IMR-90 (cell line): ENCODE results near the gene IPO13. TPM values are rescaled to one million over a fixed set of nuclear protein-coding genes. Genes with fewer than 3 reads are reported as not detected.

Experiments used
- ATAC-seq: fragments of 200-7000 bp; cut with Tn5 transposase; 2 replicates; pipeline ENCODE4 v1.9.1; 2020; ENCODE audit warnings: low read depth, mild to moderate bottlenecking, moderate library complexity
- BruUV-seq: library from RNA; stranded (reverse); fragments of 400-500 nt; replicated peaks from 2 replicates; lab custom pipeline; 2021; lab: Mats Ljungman, UMichigan
- CTCF ChIA-PET: fragments of 300-600 bp; formaldehyde crosslinking; extraction: SDS; loops from one replicate; lab custom pipeline; 2021; ENCODE audit warnings: antibody characterized with exemption; lab: Yijun Ruan, JAX
- POLR2A ChIA-PET: fragments of 300-600 bp; sonication (Branson Sonifier 250); formaldehyde crosslinking; loops from one replicate; lab custom pipeline; 2022; ENCODE audit warnings: antibody characterized with exemption; ENCODE audit not compliant: unreplicated experiment; lab: Charles Lee
- DNase-seq: peaks from one replicate; pipeline ENCODE4 v3.0.0; 2013
- H2AFZ ChIP-seq: replicated peaks from 2 replicates; pipeline ENCODE3; 2013; ENCODE audit warnings: low read length, mild to moderate bottlenecking; ENCODE audit not compliant: poor library complexity
- H2AK5ac ChIP-seq: 2 replicates; pipeline ENCODE4 v1.6.1; 2013; ENCODE audit warnings: low read depth, low read length, inconsistent platforms
- H2AK9ac ChIP-seq: replicated peaks from 2 replicates; pipeline ENCODE3; 2013; ENCODE audit warnings: mild to moderate bottlenecking, low read depth, low read length, moderate library complexity; ENCODE audit not compliant: poor library complexity
- H2BK120ac ChIP-seq: 2 replicates; pipeline ENCODE4 v1.6.1; 2013; ENCODE audit warnings: low read depth, low read length, inconsistent platforms
- H2BK15ac ChIP-seq: 3 replicates; pipeline ENCODE4 v1.6.1; 2013; ENCODE audit warnings: low read depth, low read length, inconsistent platforms
- H2BK20ac ChIP-seq: 2 replicates; pipeline ENCODE4 v1.6.1; 2013; ENCODE audit warnings: low read depth, mild to moderate bottlenecking, inconsistent platforms, low read length, moderate library complexity
- H2BK5ac ChIP-seq: 2 replicates; pipeline ENCODE4 v1.6.1; 2013; ENCODE audit warnings: mild to moderate bottlenecking, low read depth, low read length, inconsistent platforms; ENCODE audit not compliant: poor library complexity, severe bottlenecking
- H3K14ac ChIP-seq: replicated peaks from 2 replicates; pipeline ENCODE4 v1.6.1; 2013; ENCODE audit warnings: low read depth, low read length, inconsistent platforms
- H3K18ac ChIP-seq: 2 replicates; pipeline ENCODE4 v1.6.1; 2013; ENCODE audit warnings: low read depth, low read length, control low read depth
- H3K23ac ChIP-seq: 2 replicates; pipeline ENCODE4 v1.6.1; 2013; ENCODE audit warnings: low read depth, low read length, inconsistent platforms
- H3K27ac ChIP-seq: 2 replicates; pipeline ENCODE4 v1.5.1; 2013; ENCODE audit warnings: mild to moderate bottlenecking, control low read depth, low read length; ENCODE audit not compliant: insufficient read depth
- H3K27me3 ChIP-seq: 2 replicates; pipeline ENCODE4 v1.6.1; 2013; ENCODE audit warnings: low read length; ENCODE audit not compliant: control insufficient read depth, insufficient read depth
- H3K36me3 ChIP-seq: 2 replicates; pipeline ENCODE4 v1.6.1; 2013; ENCODE audit warnings: low read length, mixed read lengths; ENCODE audit not compliant: control insufficient read depth, insufficient read depth
- H3K4ac ChIP-seq: 2 replicates; pipeline ENCODE4 v1.6.1; 2013; ENCODE audit warnings: low read depth, low read length, inconsistent platforms
- H3K4me1 ChIP-seq: 2 replicates; pipeline ENCODE4 v1.6.1; 2013; ENCODE audit warnings: low read length, mixed read lengths; ENCODE audit not compliant: control insufficient read depth, insufficient read depth
- H3K4me2 ChIP-seq: 2 replicates; pipeline ENCODE4 v1.6.1; 2013; ENCODE audit warnings: low read depth, mild to moderate bottlenecking, control low read depth, low read length, moderate library complexity
- H3K4me3 ChIP-seq: 2 replicates; pipeline ENCODE4 v1.5.1; 2013; ENCODE audit warnings: low read depth, mild to moderate bottlenecking, control low read depth, low read length, moderate library complexity; ENCODE audit not compliant: insufficient read depth
- H3K56ac ChIP-seq: 2 replicates; pipeline ENCODE4 v1.6.1; 2013; ENCODE audit warnings: low read length, inconsistent platforms; ENCODE audit not compliant: insufficient read depth; ENCODE audit errors: extremely low read depth
- H3K79me1 ChIP-seq, 2 experiments: 2 replicates each; pipeline ENCODE4 v1.6.1; 2013; ENCODE audit warnings: low read length in 2 of 2, inconsistent platforms in 1 of 2, low read depth in 1 of 2
- H3K9ac ChIP-seq: 2 replicates; pipeline ENCODE4 v1.6.1; 2013; ENCODE audit warnings: low read depth, low read length, control low read depth
- H3K9me1 ChIP-seq: 2 replicates; pipeline ENCODE4 v1.6.1; 2013; ENCODE audit warnings: low read length, inconsistent platforms; ENCODE audit not compliant: insufficient read depth
- H3K9me3 ChIP-seq: 2 replicates; pipeline ENCODE4 v1.6.1; 2013; ENCODE audit warnings: low read length; ENCODE audit not compliant: control insufficient read depth, insufficient read depth
- H4K20me1 ChIP-seq: 2 replicates; pipeline ENCODE4 v1.6.1; 2013; ENCODE audit warnings: low read length, inconsistent platforms; ENCODE audit not compliant: insufficient read depth
- H4K5ac ChIP-seq: 2 replicates; pipeline ENCODE4 v1.6.1; 2013; ENCODE audit warnings: mild to moderate bottlenecking, low read depth, low read length, control low read depth
- H4K8ac ChIP-seq, 2 experiments: 2 replicates each; pipeline ENCODE4 v1.6.1; 2013; ENCODE audit warnings: low read depth in 2 of 2, low read length in 2 of 2, control low read depth in 1 of 2, inconsistent platforms in 1 of 2
- H4K91ac ChIP-seq: 2 replicates; pipeline ENCODE4 v1.6.1; 2013; ENCODE audit warnings: low read depth, low read length, inconsistent platforms; ENCODE audit not compliant: insufficient read depth
- BHLHE40 ChIP-seq: fragments of 150-350 bp; IDR thresholded peaks from 2 replicates; pipeline ENCODE4 v1.6.1; 2016; ENCODE audit warnings: mild to moderate bottlenecking, low read depth, low read length
- CEBPB ChIP-seq: IDR thresholded peaks from 2 replicates; pipeline ENCODE4 v1.6.1; 2012; ENCODE audit warnings: low read depth, low read length, improper control_type of control experiment
- CHD1 ChIP-seq: IDR thresholded peaks from 2 replicates; pipeline ENCODE4 v1.6.1; 2012; ENCODE audit warnings: low read depth, low read length, improper control_type of control experiment
- ELK1 ChIP-seq: fragments of 150-350 bp; IDR thresholded peaks from 2 replicates; pipeline ENCODE4 v1.6.1; 2016; ENCODE audit warnings: low read depth, mild to moderate bottlenecking, low read length, moderate library complexity, borderline replicate concordance
- FOS ChIP-seq: fragments of 150-350 bp; IDR thresholded peaks from 2 replicates; pipeline ENCODE4 v1.6.1; 2016; ENCODE audit warnings: low read depth, low read length
- MAFK ChIP-seq: IDR thresholded peaks from 2 replicates; pipeline ENCODE4 v1.6.1; 2012; ENCODE audit warnings: low read depth, low read length, improper control_type of control experiment
- MAZ ChIP-seq: IDR thresholded peaks from 2 replicates; pipeline ENCODE4 v1.6.1; 2012; ENCODE audit warnings: low read depth, mild to moderate bottlenecking, low read length, improper control_type of control experiment, moderate library complexity, borderline replicate concordance
- MXI1 ChIP-seq: IDR thresholded peaks from 2 replicates; pipeline ENCODE4 v1.6.1; 2012; ENCODE audit warnings: low read depth, mild to moderate bottlenecking, low read length, moderate library complexity, borderline replicate concordance
- NFE2L2 ChIP-seq: fragments of 150-350 bp; IDR thresholded peaks from 2 replicates; pipeline ENCODE4 v1.6.1; 2016; ENCODE audit warnings: low read depth, mild to moderate bottlenecking, low read length
- POLR2A ChIP-seq: IDR thresholded peaks from 2 replicates; pipeline ENCODE4 v1.6.1; 2012; ENCODE audit warnings: mild to moderate bottlenecking, low read depth, low read length
- RAD21 ChIP-seq: IDR thresholded peaks from 2 replicates; pipeline ENCODE4 v1.6.1; 2012; ENCODE audit warnings: low read length, improper control_type of control experiment
- RCOR1 ChIP-seq: IDR thresholded peaks from 2 replicates; pipeline ENCODE4 v1.6.1; 2012; ENCODE audit warnings: mild to moderate bottlenecking, low read length, improper control_type of control experiment; ENCODE audit not compliant: insufficient replicate concordance
- RFX5 ChIP-seq: IDR thresholded peaks from 2 replicates; pipeline ENCODE4 v1.8.0; 2012; ENCODE audit warnings: low read depth, mild to moderate bottlenecking, low read length, moderate library complexity
- SMC3 ChIP-seq: fragments of 150-350 bp; IDR thresholded peaks from 2 replicates; pipeline ENCODE4 v1.6.1; 2016; ENCODE audit warnings: low read depth, mild to moderate bottlenecking, antibody characterized with exemption, low read length, moderate library complexity
- WGBS, 2 experiments: methylation state at CpG; one replicate each; pipeline versions ENCODE4 v1.1.5 to v1.1.7; 2013; ENCODE audit warnings: missing lambda C conversion rate in 2 of 2; ENCODE audit not compliant: insufficient read length in 1 of 2; ENCODE audit errors: extremely low coverage in 2 of 2; 5-methylcytosine and 5-hydroxymethylcytosine counted together
- dilution Hi-C: fragments of 300-500 bp; cut with HindIII; formaldehyde crosslinking; loops from one replicate; pipeline ENCODE4 v1.14.3; 2018; ENCODE audit warnings: low sequenced_read_pairs; ENCODE audit not compliant: unreplicated experiment
- in situ Hi-C: fragments of 300-500 bp; cut with MboI; formaldehyde crosslinking; loops from 3 replicates; pipeline ENCODE4 v1.14.3; 2019; ENCODE audit warnings: low sequenced_read_pairs, inconsistent platforms, mixed read lengths
- intact Hi-C: fragments of 100-400 bp; cut with micrococcal nuclease; formaldehyde crosslinking; loops from 2 replicates; pipeline ENCODE4 v1.10.0; 2022
- polyA plus RNA-seq, 3 experiments: library from polyadenylated mRNA; depleted of rRNA; stranded (reverse); fragments of >200 nt; gene quantifications; 2 replicates each; pipeline ENCODE4 v1.2.3, GENCODE V29; 2012; ENCODE audit warnings: low replicate concordance in 1 of 3
- total RNA-seq: library from RNA; depleted of rRNA; stranded (reverse); fragments of >200 nt; gene quantifications from 2 replicates; pipeline ENCODE4 v1.2.3, GENCODE V29; 2012
- TF ChIP-seq, protein P1 (sequence below): conservative IDR thresholded peaks from 2 replicates; pipeline ENCODE4 v1.5.1; 2012; ENCODE audit warnings: mild to moderate bottlenecking, low read depth, low read length, improper control_type of control experiment
- TF ChIP-seq, protein P2 (sequence below): fragments of 150-350 bp; IDR thresholded peaks from 2 replicates; pipeline ENCODE4 v1.6.1; 2017; ENCODE audit warnings: mild to moderate bottlenecking, antibody characterized with exemption, low read length, low read depth

The IPO13 gene
- total and polyA plus RNA-seq, 2 of the 4 experiments (the other 2 are of a cell fraction), result 15.2 to 18.7 TPM

GRCh38 chr1:43998000-43998378 lies 51.2 kb downstream of the IPO13 start:
- Histone ChIP-seq H2BK20ac (no peak overlapping the region), H3K18ac (no peak overlapping the region), H4K20me1 (no peaks in the 10 kb centered on the region), H3K4me3 (no peak overlapping the region), H2AFZ (no peak overlapping the region), H3K56ac (no peak overlapping the region), H3K9me1 (no peaks in the 10 kb centered on the region), H3K9me3 (no peaks in the 10 kb centered on the region), H3K79me1 (no peaks in the 10 kb centered on the region), H3K36me3 (peaks cover 24% of the 10 kb centered on the region; the same call in 1 of the 2 replicates), H3K14ac (no peak overlapping the region), H4K8ac (no peak overlapping the region), H3K27ac (no peak overlapping the region), H2AK9ac (no peak overlapping the region), H4K91ac (no peak overlapping the region), H2BK15ac (no peak overlapping the region), H3K4me2 (no peak overlapping the region), H4K5ac (no peak overlapping the region), H3K23ac (no peak overlapping the region), H3K4me1 (no peaks in the 10 kb centered on the region), H3K27me3 (no peaks in the 10 kb centered on the region), H2AK5ac (no peak overlapping the region), H2BK5ac (no peak overlapping the region), H2BK120ac (no peak overlapping the region), H3K4ac (no peak overlapping the region), H3K9ac (no peak overlapping the region)
- DNase-seq, result no peak
- intact Hi-C loops (no loop called here), dilution Hi-C loops (no loop called here), in situ Hi-C loops (no loop called here)
- BruUV-seq, result no TSS peak
- 93% methylated on average over 5 of the region's 11 CpGs; no CpG with 5 or more reads in 1 of the 2 experiments for WGBS, 2 experiments
- CTCF ChIA-PET, result no interaction called here
- ATAC-seq, result no peak
- POLR2A ChIA-PET, result no interaction called here
- TF ChIP-seq CHD1, result no peak
- TF ChIP-seq MXI1, result no peak
- TF ChIP-seq RAD21, result no peak
- no peak for TF ChIP-seq RCOR1
- TF ChIP-seq POLR2A, result no peak
- TF ChIP-seq ELK1, result no peak
- no peak for TF ChIP-seq RFX5
- TF ChIP-seq MAZ, result no peak
- TF ChIP-seq, protein P1, sequence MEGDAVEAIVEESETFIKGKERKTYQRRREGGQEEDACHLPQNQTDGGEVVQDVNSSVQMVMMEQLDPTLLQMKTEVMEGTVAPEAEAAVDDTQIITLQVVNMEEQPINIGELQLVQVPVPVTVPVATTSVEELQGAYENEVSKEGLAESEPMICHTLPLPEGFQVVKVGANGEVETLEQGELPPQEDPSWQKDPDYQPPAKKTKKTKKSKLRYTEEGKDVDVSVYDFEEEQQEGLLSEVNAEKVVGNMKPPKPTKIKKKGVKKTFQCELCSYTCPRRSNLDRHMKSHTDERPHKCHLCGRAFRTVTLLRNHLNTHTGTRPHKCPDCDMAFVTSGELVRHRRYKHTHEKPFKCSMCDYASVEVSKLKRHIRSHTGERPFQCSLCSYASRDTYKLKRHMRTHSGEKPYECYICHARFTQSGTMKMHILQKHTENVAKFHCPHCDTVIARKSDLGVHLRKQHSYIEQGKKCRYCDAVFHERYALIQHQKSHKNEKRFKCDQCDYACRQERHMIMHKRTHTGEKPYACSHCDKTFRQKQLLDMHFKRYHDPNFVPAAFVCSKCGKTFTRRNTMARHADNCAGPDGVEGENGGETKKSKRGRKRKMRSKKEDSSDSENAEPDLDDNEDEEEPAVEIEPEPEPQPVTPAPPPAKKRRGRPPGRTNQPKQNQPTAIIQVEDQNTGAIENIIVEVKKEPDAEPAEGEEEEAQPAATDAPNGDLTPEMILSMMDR, result no peak
- TF ChIP-seq CEBPB, result no peak
- no peak for TF ChIP-seq MAFK
- TF ChIP-seq BHLHE40, result no peak
- TF ChIP-seq FOS, result no peak
- TF ChIP-seq, protein P2, sequence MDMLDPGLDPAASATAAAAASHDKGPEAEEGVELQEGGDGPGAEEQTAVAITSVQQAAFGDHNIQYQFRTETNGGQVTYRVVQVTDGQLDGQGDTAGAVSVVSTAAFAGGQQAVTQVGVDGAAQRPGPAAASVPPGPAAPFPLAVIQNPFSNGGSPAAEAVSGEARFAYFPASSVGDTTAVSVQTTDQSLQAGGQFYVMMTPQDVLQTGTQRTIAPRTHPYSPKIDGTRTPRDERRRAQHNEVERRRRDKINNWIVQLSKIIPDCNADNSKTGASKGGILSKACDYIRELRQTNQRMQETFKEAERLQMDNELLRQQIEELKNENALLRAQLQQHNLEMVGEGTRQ, result no peak
- TF ChIP-seq SMC3, result no peak
- no peak for TF ChIP-seq NFE2L2
